SK-N-SH (cell line): ENCODE measurements around the gene SLC25A26. TPM values are rescaled to one million over a fixed set of nuclear protein-coding genes. Genes with fewer than 3 reads are reported as not detected.

Experiments
- CTCF ChIA-PET: fragments of 300-600, 350-600 bp; formaldehyde crosslinking; extraction: SDS; loops from one replicate; lab custom pipeline; 2021; lab: Yijun Ruan, JAX
- POLR2A ChIA-PET: fragments of 350-600 bp; sonication (Branson Sonifier 250); formaldehyde crosslinking; extraction: SDS; loops from one replicate; lab custom pipeline; 2020; ENCODE audit warnings: antibody characterized with exemption, inconsistent platforms; lab: Yijun Ruan, JAX
- DNase-seq: peaks from one replicate; pipeline ENCODE4 v3.0.0; 2012
- H2AFZ ChIP-seq: fragments of 200-600 bp; sonication (generic); 2 replicates; pipeline ENCODE4 v1.8.1; 2016; ENCODE audit warnings: antibody characterized with exemption, mild to moderate bottlenecking, low read depth
- H3F3A ChIP-seq: fragments of 200-600 bp; sonication (generic); replicated peaks from 2 replicates; pipeline ENCODE3; 2016; ENCODE audit warnings: antibody characterized with exemption, mild to moderate bottlenecking; ENCODE audit not compliant: insufficient read depth
- H3K27ac ChIP-seq, 2 experiments: fragments of 200-500 bp in 1 of 2; fragments of 200-600 bp in 1 of 2; sonication (Bioruptor generic) in 1 of 2; sonication (generic), shearing (Covaris generic) in 1 of 2; 2 replicates each; pipeline versions ENCODE4 v1.5.1 to v1.6.1; 2014 to 2016; ENCODE audit warnings: low read depth in 2 of 2, inconsistent platforms in 1 of 2, low read length in 1 of 2, mild to moderate bottlenecking in 1 of 2, mixed read lengths in 1 of 2
- H3K27me3 ChIP-seq: fragments of 200-600 bp; sonication (generic), shearing (Covaris generic); 2 replicates; pipeline ENCODE4 v1.6.1; 2016; ENCODE audit warnings: mixed run types; ENCODE audit not compliant: insufficient read depth
- H3K36me3 ChIP-seq, 2 experiments: fragments of 200-500 bp in 1 of 2; fragments of 200-600 bp in 1 of 2; sonication (Bioruptor generic) in 1 of 2; sonication (generic) in 1 of 2; replicated peaks in 1 of 2; 2 replicates each; pipeline versions ENCODE3 to v1.5.1; 2014 to 2016; ENCODE audit warnings: low read length in 1 of 2, mild to moderate bottlenecking in 1 of 2; ENCODE audit not compliant: insufficient read depth in 2 of 2, control insufficient read depth in 1 of 2
- H3K4me1 ChIP-seq, 2 experiments: fragments of 200-500 bp in 1 of 2; fragments of 200-600 bp in 1 of 2; sonication (Bioruptor generic) in 1 of 2; sonication (generic), shearing (Covaris generic) in 1 of 2; 2 replicates each; pipeline versions ENCODE4 v1.5.1 to v1.6.1; 2014 to 2016; ENCODE audit warnings: low read depth in 1 of 2, low read length in 1 of 2, mixed run types in 1 of 2; ENCODE audit not compliant: insufficient read depth in 2 of 2, control insufficient read depth in 1 of 2
- H3K4me2 ChIP-seq: fragments of 200-600 bp; sonication (generic), shearing (Covaris generic); 2 replicates; pipeline ENCODE4 v1.6.1; 2017; ENCODE audit warnings: mixed run types
- H3K4me3 ChIP-seq, 2 experiments: fragments of 200-500 bp in 1 of 2; fragments of 200-600 bp in 1 of 2; sonication (Bioruptor generic) in 1 of 2; sonication (generic), shearing (Covaris generic) in 1 of 2; 2 replicates each; pipeline versions ENCODE4 v1.5.1 to v1.8.1; 2014 to 2016; ENCODE audit warnings: low read depth in 2 of 2, inconsistent platforms in 1 of 2, low read length in 1 of 2, mild to moderate bottlenecking in 1 of 2, mixed read lengths in 1 of 2, moderate library complexity in 1 of 2
- H3K79me2 ChIP-seq: fragments of 200-600 bp; sonication (generic); 2 replicates; pipeline ENCODE4 v1.8.1; 2017; ENCODE audit warnings: mild to moderate bottlenecking; ENCODE audit not compliant: insufficient read depth
- H3K9ac ChIP-seq: fragments of 200-600 bp; sonication (generic); 2 replicates; pipeline ENCODE4 v1.6.1; 2017; ENCODE audit warnings: mixed run types
- H3K9me2 ChIP-seq: fragments of 200-600 bp; sonication (generic); 2 replicates; pipeline ENCODE4 v1.6.1; 2017; ENCODE audit warnings: mixed run types
- H3K9me3 ChIP-seq: fragments of 200-600 bp; sonication (generic); 2 replicates; pipeline ENCODE4 v1.6.1; 2017; ENCODE audit warnings: mixed run types, mild to moderate bottlenecking, moderate library complexity
- H4K20me1 ChIP-seq: fragments of 200-600 bp; sonication (generic); 2 replicates; pipeline ENCODE4 v1.6.1; 2017; ENCODE audit warnings: mild to moderate bottlenecking, mixed run types; ENCODE audit not compliant: insufficient read depth
- CHD2 ChIP-seq: fragments of 150-350 bp; IDR thresholded peaks from 2 replicates; pipeline ENCODE4 v1.6.1; 2018; ENCODE audit warnings: low read length; ENCODE audit not compliant: partially characterized antibody
- GATA2 ChIP-seq: sonication (generic); formaldehyde crosslinking; IDR thresholded peaks from 2 replicates; pipeline ENCODE4 v1.5.0; 2020; ENCODE audit warnings: mild to moderate bottlenecking, missing genetic modification reagents
- IRF3 ChIP-seq: fragments of 150-350 bp; IDR thresholded peaks from 2 replicates; pipeline ENCODE4 v1.6.1; 2016; ENCODE audit warnings: mild to moderate bottlenecking, low read depth, low read length
- MAX ChIP-seq: IDR thresholded peaks from 2 replicates; pipeline ENCODE4 v1.4.0; 2012; ENCODE audit warnings: low read depth
- MEF2A ChIP-seq: IDR thresholded peaks from 2 replicates; pipeline ENCODE4 v1.4.0; 2012; ENCODE audit warnings: low read depth, borderline replicate concordance
- MXI1 ChIP-seq: IDR thresholded peaks from 2 replicates; pipeline ENCODE4 v1.6.1; 2012; ENCODE audit warnings: mild to moderate bottlenecking, low read depth, low read length, improper control_type of control experiment
- NRF1 ChIP-seq: IDR thresholded peaks from 2 replicates; pipeline ENCODE4 v1.6.1; 2012; ENCODE audit warnings: low read depth, mild to moderate bottlenecking, low read length
- PBX3 ChIP-seq: IDR thresholded peaks from 2 replicates; pipeline ENCODE4; 2012
- RFX5 ChIP-seq: IDR thresholded peaks from 2 replicates; pipeline ENCODE4 v1.6.1; 2012; ENCODE audit warnings: mild to moderate bottlenecking, improper control_type of control experiment, low read length
- RXRA ChIP-seq: IDR thresholded peaks from 2 replicates; pipeline ENCODE4 v1.4.0; 2012; ENCODE audit warnings: low read depth, mild to moderate bottlenecking, borderline replicate concordance
- USF2 ChIP-seq: fragments of 150-350 bp; IDR thresholded peaks from 2 replicates; pipeline ENCODE4 v1.6.1; 2017; ENCODE audit warnings: antibody characterized with exemption, low read length, low read depth, borderline replicate concordance
- WGBS: methylation state at CpG from one replicate; pipeline ENCODE4 v1.1.6; 2017; ENCODE audit warnings: low lambda C conversion rate; 5-methylcytosine and 5-hydroxymethylcytosine counted together
- polyA plus RNA-seq, 3 experiments: library from polyadenylated mRNA; depleted of rRNA; stranded (reverse); fragments of >200 nt; gene quantifications; 2 replicates each; pipeline ENCODE4 v1.2.3, GENCODE V29; 2012

SLC25A26 gene
- polyA plus RNA-seq, 1 of the 3 experiments (the other 2 are of a cell fraction): 31.8 TPM

- TF ChIP-seq CHD2: no peak
- no peak for TF ChIP-seq MAX
- no peak for TF ChIP-seq MEF2A
- no peak for TF ChIP-seq PBX3
- TF ChIP-seq MXI1: no peak
- no peak for TF ChIP-seq USF2
- TF ChIP-seq NRF1: no peak
- TF ChIP-seq RXRA: no peak
- TF ChIP-seq IRF3: no peak
- TF ChIP-seq, all 33 proteins: peak for 0
- CTCF ChIA-PET: interaction anchor here (1.0 to 4.7 kb wide), 3 partner anchors 9 to 399 kb away, joined by 3 to 23 read pairs (median 3); no protein-coding TSS in a partner anchor
- no peak overlapping the region for H3K9ac ChIP-seq
These were observed 195.9 kb downstream of the SLC25A26 start for GRCh38 chr3:66416556-66417304.

GRCh38 chr3:66418475-66418931 is 197.7 kb downstream of the SLC25A26 start:
- Histone ChIP-seq H3K79me2 (no peaks in the 10 kb centered on the region), H4K20me1 (no peaks in the 10 kb centered on the region), H2AFZ (no peak overlapping the region), H3K4me3 (no peak overlapping the region), H3K9ac (no peak overlapping the region), H3F3A (no peaks in the 10 kb centered on the region), H3K27me3 (no peaks in the 10 kb centered on the region)
- POLR2A ChIA-PET: no interaction called here
- WGBS: 80% methylated on average over 10 of the region's 12 CpGs
- no peak for TF ChIP-seq RFX5
- TF ChIP-seq GATA2 (CRISPR knock-in tag): no peak
- no peak for TF ChIP-seq CHD2
- TF ChIP-seq, all 33 proteins: peak for 0
- Histone ChIP-seq H3K9me3 (no peaks in the 10 kb centered on the region), H3K9me2 (no peaks in the 10 kb centered on the region), H3K27ac (no peak overlapping the region), H3K36me3 (no peaks in the 10 kb centered on the region), H3K4me1 (no peaks in the 10 kb centered on the region; a peak in 1 of 4 replicates), H3K4me2 (no peak overlapping the region)
- no peak for DNase-seq
- CTCF ChIA-PET: interaction anchor here (4.7 kb wide), 1 partner anchor 11 kb away, joined by 23 read pairs; no protein-coding TSS in a partner anchor

More at GRCh38 chr3:66416556-66417304, 195.9 kb downstream of the SLC25A26 start:
- Histone ChIP-seq H3K27me3 (no peaks in the 10 kb centered on the region), H2AFZ (no peak overlapping the region), H3K36me3 (no peaks in the 10 kb centered on the region), H3K9me3 (no peaks in the 10 kb centered on the region), H4K20me1 (no peaks in the 10 kb centered on the region), H3K4me2 (no peak overlapping the region), H3K79me2 (no peaks in the 10 kb centered on the region), H3K9me2 (no peaks in the 10 kb centered on the region), H3K27ac (no peak overlapping the region), H3F3A (no peaks in the 10 kb centered on the region), H3K4me3 (no peak overlapping the region), H3K4me1 (no peaks in the 10 kb centered on the region; a peak in 1 of 4 replicates)
- WGBS: 78% methylated on average over 8 of the region's 14 CpGs
- POLR2A ChIA-PET: no interaction called here
- no peak for DNase-seq
